Measurements from ENCODE around the gene RAB11FIP4. TPM values are rescaled to one million over a fixed set of nuclear protein-coding genes. Genes with fewer than 3 reads are reported as not detected.

Gene RAB11FIP4
- total and polyA plus RNA-seq, 9 of the 15 experiments (the other 6 are each of a cell fraction or from before 2014, with no cell fraction given) = 0.62 to 16.6 (median 8.9) TPM

DNA sequence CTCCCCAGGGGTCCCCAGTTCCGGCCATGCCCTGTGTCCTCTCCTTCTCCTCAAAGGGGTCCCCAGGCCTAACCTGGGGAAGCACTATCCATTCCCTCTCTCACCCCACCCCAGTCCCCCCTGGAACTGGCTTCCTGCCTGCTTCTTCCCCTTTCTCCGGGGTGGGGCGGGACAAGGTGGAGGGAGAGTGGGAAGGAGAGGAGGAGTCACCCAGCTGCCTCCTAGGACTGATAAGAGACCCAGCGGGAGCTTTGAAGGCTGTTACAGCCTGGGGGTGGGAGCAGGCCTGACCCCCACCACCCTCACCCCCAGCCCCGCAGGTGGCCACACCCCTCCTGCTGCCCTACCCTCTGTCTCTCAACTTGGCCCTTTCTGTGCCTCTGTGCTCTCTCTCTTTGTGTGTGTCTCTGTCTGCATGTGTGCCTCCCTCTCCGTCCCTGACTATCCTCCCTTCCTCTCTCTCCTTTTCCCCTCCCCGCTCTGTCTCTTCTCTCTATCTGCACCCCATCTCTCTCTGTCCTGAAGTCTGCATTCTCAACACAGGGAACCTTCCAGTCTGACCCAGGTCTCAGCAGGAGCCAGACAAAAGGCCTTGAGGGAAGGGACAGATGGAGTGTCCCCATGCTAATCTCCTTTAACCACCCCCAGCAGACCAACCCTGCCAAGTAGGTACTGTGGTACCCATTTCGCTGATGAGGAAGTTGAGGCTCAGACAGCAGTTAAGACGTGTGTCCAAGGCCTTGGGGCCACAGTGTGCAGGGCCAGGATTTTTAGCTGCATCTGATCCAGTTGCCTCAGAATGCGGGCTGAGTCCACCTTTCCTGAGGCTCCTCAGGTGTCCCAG lies 66.1 kb downstream of the RAB11FIP4 start (continued):
- TF ChIP-seq ZBTB8A (IDR thresholded peaks at IDR 0.05; ENCODE audit: partially characterized antibody) = no peak
- peak in 1 of 2 experiments; percentile 79; a peak in 1 of 4 replicates for TF ChIP-seq FOXK2 (conservative IDR thresholded peaks at IDR 0.05 in 1 of 2, IDR thresholded peaks at IDR 0.05 in 1 of 2; ENCODE audit: low read depth in 2 of 2)
- no peak for TF ChIP-seq ZNF77 (CRISPR knock-in tag; IDR thresholded peaks at IDR 0.05)
- no peak for TF ChIP-seq MTF1 (CRISPR knock-in tag; IDR thresholded peaks at IDR 0.05; ENCODE audit: borderline replicate concordance)
- TF ChIP-seq ZNF76 (CRISPR knock-in tag; IDR thresholded peaks at IDR 0.05; ENCODE audit: borderline replicate concordance) = no peak
- TF ChIP-seq CBX5 (IDR thresholded peaks at IDR 0.05; ENCODE audit: borderline replicate concordance, low read depth) = no peak
- no peak for TF ChIP-seq CREB3L1 (IDR thresholded peaks at IDR 0.05; ENCODE audit: borderline replicate concordance, low read depth)
- no peak for TF ChIP-seq MED1 (CRISPR knock-in tag; IDR thresholded peaks at IDR 0.05; ENCODE audit: borderline replicate concordance)
- TF ChIP-seq ZNF507 (tag; conservative IDR thresholded peaks at IDR 0.05) = no peak
- TF ChIP-seq SETDB1 (IDR thresholded peaks at IDR 0.05; ENCODE audit: low read length) = no peak
- no peak for TF ChIP-seq TCF7L2 (IDR thresholded peaks at IDR 0.05; ENCODE audit: low read depth, low read length)
- TF ChIP-seq SMARCE1 (IDR thresholded peaks at IDR 0.05) = peak; percentile 60; the same call in 1 of the 2 replicates
- 0 out of 2 replicates have a peak, but pooled peaks have one; percentile 24 for TF ChIP-seq CTBP1 (IDR thresholded peaks at IDR 0.05; ENCODE audit: borderline replicate concordance)
- no peak for TF ChIP-seq EWSR1 (IDR thresholded peaks at IDR 0.05; ENCODE audit: borderline replicate concordance, low read depth, partially characterized antibody)
- TF ChIP-seq TAF1 (IDR thresholded peaks at IDR 0.05; ENCODE audit: control insufficient read depth, extremely low read depth, insufficient read depth, low read length, severe bottlenecking) = no peak
- TF ChIP-seq ZNF217 (CRISPR knock-in tag; IDR thresholded peaks at IDR 0.05) = no peak
- no peak; the same call in 1 of the 2 replicates for TF ChIP-seq ETV1 (tag; conservative IDR thresholded peaks at IDR 0.05; ENCODE audit: low read depth)
- TF ChIP-seq PCBP1 (IDR thresholded peaks at IDR 0.05; ENCODE audit: low read depth, low read length, poor library complexity, severe bottlenecking) = no peak
- no peak for TF ChIP-seq HNRNPL (IDR thresholded peaks at IDR 0.05; ENCODE audit: low read depth, low read length)
- no peak for TF ChIP-seq TRIM24 (IDR thresholded peaks at IDR 0.05)
- TF ChIP-seq CBX2 (IDR thresholded peaks at IDR 0.05; ENCODE audit: insufficient read depth, low read length, poor library complexity, severe bottlenecking) = no peak
- TF ChIP-seq CREB1 (IDR thresholded peaks at IDR 0.05) = no peak
- TF ChIP-seq CREB1 (CRISPR knock-in tag; IDR thresholded peaks at IDR 0.05) = no peak
- no peak for TF ChIP-seq ZNF212 (CRISPR knock-in tag; IDR thresholded peaks at IDR 0.05)
- TF ChIP-seq ZC3H8 (IDR thresholded peaks at IDR 0.05) = no peak
- TF ChIP-seq MCM2 (IDR thresholded peaks at IDR 0.05; ENCODE audit: low read depth) = no peak
- 0 out of 2 replicates have a peak, but pooled peaks have one; percentile 22 for TF ChIP-seq ELF4 (CRISPR knock-in tag; IDR thresholded peaks at IDR 0.05)
- no peak for TF ChIP-seq YBX1 (IDR thresholded peaks at IDR 0.05)
- no peak for TF ChIP-seq ZNF395 (CRISPR knock-in tag; IDR thresholded peaks at IDR 0.05)

Data from K562 (cell line).